Measurements from ENCODE around the gene RFC5. TPM values are rescaled to one million over a fixed set of nuclear protein-coding genes. Genes with fewer than 3 reads are reported as not detected.
"Not testable (repeated sequence)": the region's sequence is repeated elsewhere in the genome, so short reads cannot be mapped to it uniquely, and the experiment has no call there.

RFC5 gene
- 13.1 TPM for polyA plus RNA-seq (2013, experiment 1 of 2; ENCODE audit: insufficient read length)
- 13.6 TPM for polyA plus RNA-seq (2013, experiment 2 of 2; ENCODE audit: insufficient read length)

DNA sequence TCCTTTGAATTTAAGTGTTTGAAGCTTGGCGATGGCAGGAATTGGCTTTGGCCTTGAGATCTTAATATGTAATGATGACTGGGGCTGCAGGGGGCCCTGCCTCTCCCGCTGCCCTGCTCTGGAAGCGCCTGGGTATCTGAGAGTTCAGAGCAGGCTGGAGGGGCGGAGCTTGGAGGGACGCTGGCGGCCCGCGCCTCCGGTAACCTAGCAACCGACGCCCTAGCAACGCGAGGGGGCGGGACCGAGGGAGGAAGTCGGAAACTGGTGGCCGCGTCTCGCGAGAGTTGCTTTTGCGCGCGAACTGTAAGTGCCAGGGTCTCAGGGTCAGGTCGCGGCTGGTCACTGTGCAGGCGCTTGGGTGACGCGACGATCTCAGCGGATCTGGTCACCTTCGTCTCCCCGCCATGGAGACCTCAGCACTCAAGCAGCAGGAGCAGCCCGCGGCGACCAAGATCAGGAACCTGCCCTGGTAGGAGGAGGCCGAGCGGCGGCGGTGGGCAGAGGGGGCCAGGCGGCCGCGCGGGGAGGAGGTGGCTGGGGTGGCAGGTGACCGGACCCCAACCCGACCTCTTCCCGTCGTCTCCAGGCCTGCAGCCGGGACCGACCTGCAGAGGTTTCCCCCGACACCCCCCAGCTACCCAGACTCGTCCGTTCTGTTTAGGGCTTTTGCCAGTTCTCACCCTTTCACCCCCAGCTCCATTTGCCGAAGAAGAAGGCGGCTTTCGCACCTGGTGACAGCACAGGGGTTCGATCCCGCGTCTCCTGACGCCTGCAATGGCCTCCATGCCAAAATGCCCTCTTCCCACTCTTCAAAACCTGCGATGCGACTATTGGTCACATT lies at the start of gene RFC5:
Gene RFC5, plus strand, starts transcription at position 280 of the 841 bp plus-strand sequence. Its CDS starts 125 bp downstream, at position 405.
- DNase-seq, result peak; percentile 97

GRCh38 chr12:117967043-117967442 lies 49.5 kb upstream of the RFC5 start:
- no peak for DNase-seq

- no peak for DNase-seq
These were observed 49.0 kb upstream of the RFC5 start for GRCh38 chr12:117967512-117967911.

DNA sequence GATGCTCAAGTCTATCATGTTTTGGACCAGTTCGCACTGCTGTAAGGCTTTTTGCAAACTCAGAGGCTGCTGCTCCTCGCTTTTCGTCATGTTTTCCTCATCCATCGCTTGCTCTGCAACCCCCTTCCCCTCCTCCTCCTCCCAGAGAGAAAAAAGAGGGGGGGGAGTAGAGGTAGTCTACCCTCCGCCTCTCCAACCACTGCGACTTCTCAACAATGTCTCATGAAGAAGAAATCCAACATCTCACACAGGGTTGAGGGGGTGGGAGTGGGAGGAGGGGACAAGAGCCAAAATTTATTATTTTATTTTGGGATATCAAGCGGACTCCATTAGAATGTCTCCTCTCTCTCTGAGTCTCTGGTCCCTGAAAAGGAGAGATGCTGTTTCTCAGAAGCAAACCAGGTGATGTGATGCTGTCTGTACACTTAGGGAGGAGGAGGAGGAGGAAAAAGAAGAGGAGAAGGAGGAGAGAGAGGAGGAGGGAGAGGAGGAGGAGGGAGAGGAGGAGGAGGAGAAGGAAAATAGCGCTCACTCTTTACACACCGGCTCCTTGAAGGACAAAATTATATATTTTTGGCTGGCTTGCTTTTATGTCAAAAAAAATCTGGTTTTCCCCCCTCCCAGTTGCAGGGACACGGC lies 48.2 kb upstream of the RFC5 start:
- no peak for DNase-seq

- peak; percentile 26 for DNase-seq
These were observed 47.5 kb upstream of the RFC5 start, which contains the start of gene KSR2 for GRCh38 chr12:117968826-117969659. KSR2 (minus strand) TSS chr12:117968990; CDS start chr12:117968255, 735 bp downstream.

DNA sequence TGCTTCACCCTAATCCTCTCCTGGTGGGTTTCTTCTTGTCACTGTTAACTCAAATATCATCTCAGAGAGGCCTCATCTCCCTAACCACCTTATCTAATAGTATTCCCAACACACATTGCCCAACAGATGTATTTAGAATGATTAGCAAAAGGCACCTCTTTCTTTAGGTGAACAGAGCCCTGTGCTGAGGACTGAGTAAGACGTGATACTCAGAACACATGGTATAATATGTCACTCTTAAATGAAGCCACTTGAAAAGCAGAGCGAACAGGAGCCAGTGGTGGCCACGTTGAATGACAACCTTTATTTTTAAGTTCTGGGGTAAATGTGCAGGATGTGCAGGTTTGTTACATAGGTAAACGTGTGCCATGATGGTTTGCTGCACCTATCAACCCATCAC lies 46.2 kb upstream of the RFC5 start:
- DNase-seq, result no peak

- DNase-seq, result no peak
These were observed 44.2 kb upstream of the RFC5 start for GRCh38 chr12:117972301-117972700.

DNA sequence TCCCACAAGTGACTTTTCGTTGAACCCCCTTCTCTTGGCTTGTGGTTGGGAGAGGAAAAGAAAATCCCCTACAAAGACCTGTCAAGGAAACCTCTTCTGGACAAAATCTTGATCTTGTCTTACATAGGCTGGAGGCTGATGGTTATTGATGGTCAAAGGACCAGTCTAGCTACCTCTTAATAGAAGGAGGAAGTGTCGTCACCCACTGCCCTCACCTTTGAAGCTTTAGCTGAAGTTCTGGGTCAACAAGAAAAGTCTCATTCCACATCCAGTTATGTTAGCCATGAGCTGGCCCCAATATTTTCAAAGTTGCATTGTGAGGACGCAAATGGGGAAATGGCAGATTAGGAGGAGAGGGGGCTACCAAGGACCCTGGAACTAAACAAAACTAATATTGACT lies 41.5 kb upstream of the RFC5 start:
- no peak for DNase-seq

DNA sequence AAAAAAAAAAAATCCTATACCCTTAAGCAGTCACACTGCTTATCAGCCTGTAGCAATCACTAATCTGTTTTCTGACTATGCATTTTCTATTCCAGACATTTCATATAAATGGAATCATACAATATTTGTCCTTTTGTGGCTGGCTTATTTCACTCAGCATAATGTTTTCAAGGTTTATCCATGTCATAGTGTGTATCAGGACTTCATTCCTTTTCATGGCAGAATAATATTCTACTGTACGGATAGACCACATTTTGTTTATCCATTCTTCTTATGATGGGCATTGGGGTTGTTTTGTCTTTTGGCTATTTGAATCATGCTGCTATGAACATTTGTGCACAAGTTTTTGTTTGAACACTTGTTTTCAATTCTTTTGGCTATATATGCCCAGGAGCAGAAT lies 39.1 kb upstream of the RFC5 start:
- no peak for DNase-seq

GRCh38 chr12:117980616-117981015 lies 35.9 kb upstream of the RFC5 start:
- peak; percentile 44 for DNase-seq

- DNase-seq, result no peak
These were observed 35.2 kb upstream of the RFC5 start for GRCh38 chr12:117981267-117981666.

GRCh38 chr12:117985182-117985581 lies 31.3 kb upstream of the RFC5 start:
- DNase-seq, result peak; percentile 6

- DNase-seq, result peak; percentile 81
These were observed 29.6 kb upstream of the RFC5 start for GRCh38 chr12:117986705-117987469.

DNA sequence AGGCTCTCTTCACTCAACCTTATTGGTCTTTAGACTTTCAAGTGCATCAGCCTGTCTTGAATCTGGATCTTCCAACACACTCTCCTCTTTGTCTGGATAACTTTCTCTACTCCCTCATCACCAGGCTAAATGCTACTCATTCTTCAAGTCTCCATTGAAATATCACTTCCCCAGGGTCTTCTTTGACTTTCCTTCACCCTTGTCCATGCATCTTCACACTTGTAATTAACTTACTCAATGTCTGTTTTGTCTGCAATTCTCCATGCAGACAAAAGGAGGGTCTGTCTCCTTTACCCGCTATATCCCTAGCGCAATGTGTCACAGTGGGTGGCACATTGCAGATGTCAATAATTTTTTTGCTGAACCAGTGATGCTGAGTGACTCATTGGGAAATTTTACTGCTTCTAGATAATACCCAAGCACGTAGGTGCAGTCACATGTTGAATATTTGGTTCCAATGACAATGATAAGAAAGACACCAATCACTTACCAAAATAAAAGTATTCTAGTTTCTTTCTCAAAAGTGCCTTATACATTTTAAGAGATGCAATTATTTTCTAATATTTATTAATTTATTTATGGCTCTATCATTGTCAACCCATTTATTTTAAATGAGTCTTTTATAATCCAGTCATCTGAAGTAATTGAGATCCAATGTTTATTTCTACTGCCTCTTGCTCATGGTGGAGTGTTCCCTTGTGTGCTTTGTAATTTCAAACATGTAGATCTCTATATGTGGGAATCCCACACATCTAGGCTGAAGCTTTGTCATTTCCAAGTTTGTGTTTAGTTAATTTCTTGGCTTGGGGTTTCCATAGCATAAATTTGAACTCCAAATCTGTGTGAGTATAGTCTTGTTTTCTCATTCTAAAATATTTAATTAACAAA lies 21.7 kb upstream of the RFC5 start:
- no peak for DNase-seq

DNA sequence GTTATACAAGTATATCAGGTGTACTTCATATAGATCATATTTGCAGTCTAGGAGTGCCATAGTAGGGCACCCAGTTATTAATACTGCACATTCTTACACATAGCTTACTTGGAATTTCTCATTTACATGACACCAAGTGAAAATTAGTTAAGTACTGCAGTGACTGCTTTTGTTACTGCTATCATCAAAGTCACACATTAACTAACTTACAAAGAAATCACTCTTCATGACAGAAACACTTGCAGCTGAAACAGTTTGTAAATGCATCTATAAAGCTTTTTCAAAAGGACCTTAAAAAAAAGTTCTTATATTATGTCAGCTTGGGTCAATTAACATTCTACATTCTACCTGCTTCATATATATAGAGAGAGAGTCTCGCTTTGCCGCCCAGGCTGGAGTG lies 17.8 kb upstream of the RFC5 start:
- DNase-seq, result no peak

DNA sequence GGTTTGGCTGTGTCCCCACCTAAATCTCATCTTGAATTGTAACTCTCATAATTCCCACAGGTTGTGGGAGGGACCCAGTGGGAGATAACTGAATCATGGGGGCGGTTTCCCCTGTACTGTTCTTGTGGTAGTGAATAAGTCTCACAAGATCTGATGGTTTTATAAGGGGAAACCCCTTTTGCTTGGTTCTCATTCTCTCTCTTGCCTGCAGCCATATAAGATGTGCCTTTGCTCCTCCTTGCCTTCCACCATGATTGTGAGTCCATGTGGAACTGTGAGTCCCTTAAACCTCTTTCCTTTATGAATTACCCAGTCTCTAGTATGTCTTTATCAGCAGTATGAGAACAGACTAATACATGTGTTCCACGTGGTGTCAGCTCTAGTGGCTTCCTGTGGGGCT lies 16.7 kb upstream of the RFC5 start:
- not testable (repeated sequence) for DNase-seq

- no peak for DNase-seq
These were observed 5.6 kb upstream of the RFC5 start for GRCh38 chr12:118010903-118011302.

DNA sequence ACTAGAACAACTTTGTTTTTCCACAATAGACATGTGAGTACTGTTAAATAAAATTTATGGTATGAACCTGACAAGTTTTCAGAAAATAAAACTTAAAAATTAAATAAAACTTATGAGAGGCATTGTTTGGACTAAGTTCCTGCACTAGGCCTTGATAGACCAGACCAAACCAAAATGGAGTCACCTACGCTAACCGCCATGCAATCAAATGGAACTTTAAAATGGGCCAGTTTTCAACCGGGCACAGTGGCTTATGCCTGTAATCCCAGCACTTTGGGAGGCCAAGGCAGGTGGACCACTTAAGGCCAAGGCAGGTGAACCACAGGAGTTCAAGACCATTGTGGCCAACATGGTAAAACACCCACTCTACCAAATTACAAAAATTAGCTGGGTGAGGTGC lies 5.1 kb upstream of the RFC5 start:
- no peak for DNase-seq

GRCh38 chr12:118011961-118012360 lies 4.5 kb upstream of the RFC5 start:
- no peak for DNase-seq

- no peak for DNase-seq
These were observed 3.2 kb upstream of the RFC5 start for GRCh38 chr12:118013283-118013682.

- DNase-seq, result no peak
These were observed 1.2 kb upstream of the RFC5 start for GRCh38 chr12:118015306-118015705.

All from fibroblast of skin of abdomen (primary cell).